Fibroblast of skin of right quadriceps (primary cell): ENCODE measurements around the gene GREB1.
"Not testable (repeated sequence)": the region's sequence is repeated elsewhere in the genome, so short reads cannot be mapped to it uniquely, and the experiment has no call there.

Experiments used
- DNase-seq: peaks from one replicate; pipeline ENCODE4 v3.0.0-alpha.2; 2013

The GREB1 gene

GRCh38 chr2:11644293-11644692, 110.4 kb downstream of the GREB1 start:
- DNase-seq, result no peak

GRCh38 chr2:11646530-11646929, 112.7 kb downstream of the GREB1 start:
- DNase-seq, result no peak

GRCh38 chr2:11647834-11648600, 114.2 kb downstream of the GREB1 start:
- DNase-seq, result no peak

GRCh38 chr2:11649093-11649492, 115.2 kb downstream of the GREB1 start:
- no peak for DNase-seq

GRCh38 chr2:11651856-11652548, 118.2 kb downstream of the GREB1 start:
- no peak for DNase-seq

- no peak for DNase-seq
Measured at GRCh38 chr2:11652553-11652952, 118.7 kb downstream of the GREB1 start.

GRCh38 chr2:11655495-11655894, 121.7 kb downstream of the GREB1 start:
- no peak for DNase-seq

GRCh38 chr2:11656252-11656651, 122.4 kb downstream of the GREB1 start:
- no peak for DNase-seq

GRCh38 chr2:11656671-11657101, 122.8 kb downstream of the GREB1 start:
- no peak for DNase-seq

GRCh38 chr2:11657195-11657594, 123.3 kb downstream of the GREB1 start:
- no peak for DNase-seq

GRCh38 chr2:11657646-11658045, 123.8 kb downstream of the GREB1 start:
- no peak for DNase-seq

- DNase-seq, result no peak
Measured at GRCh38 chr2:11658208-11659114, 124.6 kb downstream of the GREB1 start.

- DNase-seq, result no peak
Measured at GRCh38 chr2:11659115-11659475, 125.2 kb downstream of the GREB1 start.

GRCh38 chr2:11659851-11660250, 126.0 kb downstream of the GREB1 start:
- DNase-seq, result no peak

GRCh38 chr2:11660396-11660795, 126.6 kb downstream of the GREB1 start:
- not testable (repeated sequence) for DNase-seq

- DNase-seq, result no peak
Measured at GRCh38 chr2:11661891-11662435, 128.1 kb downstream of the GREB1 start.

GRCh38 chr2:11662882-11663281, 129.0 kb downstream of the GREB1 start:
- DNase-seq, result no peak

GRCh38 chr2:11663427-11663826, 129.6 kb downstream of the GREB1 start:
- DNase-seq, result no peak

GRCh38 chr2:11665028-11665427, 131.2 kb downstream of the GREB1 start:
- DNase-seq, result no peak

GRCh38 chr2:11665510-11666362, 131.9 kb downstream of the GREB1 start:
- DNase-seq, result no peak

- DNase-seq, result no peak
Measured at GRCh38 chr2:11667194-11667593, 133.3 kb downstream of the GREB1 start.
